Retinal pigment epithelial cell (primary cell): ENCODE results near the gene BTBD2.

Experiments used
- DNase-seq: peaks from one replicate; pipeline ENCODE4 v3.0.0-alpha.2; 2010; ENCODE audit warnings: low read depth
- H3K4me3 ChIP-seq: 2 replicates; pipeline ENCODE4 v1.5.1; 2011; ENCODE audit warnings: mild to moderate bottlenecking, low read length, control low read depth, moderate library complexity
- TF ChIP-seq, protein P1 (sequence below): conservative IDR thresholded peaks from 2 replicates; pipeline ENCODE4 v1.5.1; 2011; ENCODE audit warnings: low read depth, low read length, control low read depth, inconsistent platforms

The BTBD2 gene

GRCh38 chr19:2050349-2050990 lies 35.0 kb upstream of the BTBD2 start:
- no peak for DNase-seq
- peak overlapping the region; percentile 89 for H3K4me3 ChIP-seq
- TF ChIP-seq, protein P1, sequence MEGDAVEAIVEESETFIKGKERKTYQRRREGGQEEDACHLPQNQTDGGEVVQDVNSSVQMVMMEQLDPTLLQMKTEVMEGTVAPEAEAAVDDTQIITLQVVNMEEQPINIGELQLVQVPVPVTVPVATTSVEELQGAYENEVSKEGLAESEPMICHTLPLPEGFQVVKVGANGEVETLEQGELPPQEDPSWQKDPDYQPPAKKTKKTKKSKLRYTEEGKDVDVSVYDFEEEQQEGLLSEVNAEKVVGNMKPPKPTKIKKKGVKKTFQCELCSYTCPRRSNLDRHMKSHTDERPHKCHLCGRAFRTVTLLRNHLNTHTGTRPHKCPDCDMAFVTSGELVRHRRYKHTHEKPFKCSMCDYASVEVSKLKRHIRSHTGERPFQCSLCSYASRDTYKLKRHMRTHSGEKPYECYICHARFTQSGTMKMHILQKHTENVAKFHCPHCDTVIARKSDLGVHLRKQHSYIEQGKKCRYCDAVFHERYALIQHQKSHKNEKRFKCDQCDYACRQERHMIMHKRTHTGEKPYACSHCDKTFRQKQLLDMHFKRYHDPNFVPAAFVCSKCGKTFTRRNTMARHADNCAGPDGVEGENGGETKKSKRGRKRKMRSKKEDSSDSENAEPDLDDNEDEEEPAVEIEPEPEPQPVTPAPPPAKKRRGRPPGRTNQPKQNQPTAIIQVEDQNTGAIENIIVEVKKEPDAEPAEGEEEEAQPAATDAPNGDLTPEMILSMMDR, result no peak

- TF ChIP-seq, protein P1, result no peak
- peak overlapping the region; percentile 89 for H3K4me3 ChIP-seq
- no peak for DNase-seq
Observed at GRCh38 chr19:2049741-2050348, 34.3 kb upstream of the BTBD2 start.

- DNase-seq, result no peak
- peak overlapping the region; percentile 89 for H3K4me3 ChIP-seq
Observed at GRCh38 chr19:2048959-2049740, 33.6 kb upstream of the BTBD2 start.

GRCh38 chr19:2048104-2048958 lies 32.8 kb upstream of the BTBD2 start:
- H3K4me3 ChIP-seq, result peak overlapping the region; percentile 89
- DNase-seq, result no peak
- TF ChIP-seq, protein P1, result no peak

More at GRCh38 chr19:2048959-2049740, 33.6 kb upstream of the BTBD2 start:
- TF ChIP-seq, protein P1, result no peak

DNA sequence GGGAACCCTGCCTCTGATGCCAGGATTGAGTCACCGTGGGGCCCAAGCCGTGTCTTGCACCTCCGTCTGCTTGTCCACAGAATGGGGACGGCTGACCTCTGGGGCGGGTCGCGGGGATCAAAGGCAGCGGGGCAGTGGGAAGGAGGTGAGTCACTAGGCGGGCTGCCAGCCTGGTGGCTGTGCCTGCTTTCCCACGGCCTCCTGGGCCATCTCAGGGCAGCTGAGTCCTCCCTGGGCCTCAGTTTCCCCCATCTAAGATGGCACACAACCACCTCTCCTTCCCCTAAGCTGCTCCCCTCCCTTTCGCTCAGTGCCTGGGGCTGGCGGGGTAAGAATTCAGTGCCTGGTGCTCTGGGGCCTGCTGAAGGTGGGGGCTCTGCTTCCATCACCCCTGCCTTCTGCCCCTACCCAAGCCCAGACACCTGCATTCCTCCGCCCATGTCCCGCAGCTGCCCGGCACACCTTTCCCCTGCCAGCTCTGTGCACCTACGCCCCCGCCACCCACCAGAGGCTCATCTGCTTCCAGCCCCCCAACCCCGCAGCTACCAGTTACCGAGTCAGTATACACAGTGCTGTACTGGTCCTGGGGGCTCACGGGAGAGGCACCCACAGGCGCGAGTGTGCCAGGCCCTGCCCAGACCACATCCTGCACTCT lies 32.1 kb upstream of the BTBD2 start:
- TF ChIP-seq, protein P1, result no peak
- no peak for DNase-seq
- no peak overlapping the region for H3K4me3 ChIP-seq

- TF ChIP-seq, protein P1, result no peak
- no peak for DNase-seq
- H3K4me3 ChIP-seq, result no peak overlapping the region
Observed at GRCh38 chr19:2047076-2047448, 31.5 kb upstream of the BTBD2 start.
